GM21723 (cell line): ENCODE data around the gene NEURL1B.

Source experiments
- ATAC-seq: cut with Tn5 transposase; IDR thresholded peaks from one replicate; pipeline ENCODE4 v1.9.1; 2021; ENCODE audit warnings: mild to moderate bottlenecking, moderate library complexity; ENCODE audit not compliant: unreplicated experiment

Gene NEURL1B

DNA sequence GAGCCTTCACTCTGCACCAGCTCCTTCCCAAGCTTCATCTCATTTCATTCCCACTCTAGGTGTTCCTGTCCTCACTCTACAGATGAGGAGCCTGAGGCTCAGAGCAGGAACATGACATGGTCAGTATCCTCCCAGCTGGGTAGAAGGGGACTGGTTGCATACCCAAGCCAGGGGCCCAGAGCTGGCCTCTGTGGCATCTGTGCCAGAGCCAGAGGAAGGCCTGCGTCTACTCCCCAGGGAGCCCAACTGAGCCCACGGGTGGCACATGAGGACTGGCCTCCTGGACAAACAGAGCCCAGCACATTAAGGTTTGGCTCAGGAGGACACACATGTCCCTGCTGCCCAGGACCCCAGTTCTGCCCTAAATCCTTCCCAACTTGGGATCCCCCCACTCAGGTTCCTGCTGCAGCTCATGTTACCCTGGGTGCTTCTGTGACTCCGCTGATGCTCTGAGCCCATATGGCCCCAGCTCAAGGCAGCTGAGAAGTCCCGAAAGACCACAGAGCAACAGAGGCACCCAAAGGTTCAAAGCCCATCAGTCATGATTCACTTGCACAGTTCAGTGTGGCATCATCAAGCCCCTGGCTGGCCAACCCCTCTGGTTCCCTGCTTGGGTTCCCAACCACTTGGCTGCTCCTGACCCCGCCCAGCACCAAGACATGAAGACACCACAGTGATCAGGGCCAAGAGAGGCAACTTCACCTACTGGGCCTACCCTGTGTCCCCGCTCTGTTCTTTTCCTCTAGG is 8.5 kb upstream of the NEURL1B start:
- ATAC-seq, result no peak

GRCh38 chr5:172633403-172633970 is 7.6 kb upstream of the NEURL1B start:
- no peak for ATAC-seq

DNA sequence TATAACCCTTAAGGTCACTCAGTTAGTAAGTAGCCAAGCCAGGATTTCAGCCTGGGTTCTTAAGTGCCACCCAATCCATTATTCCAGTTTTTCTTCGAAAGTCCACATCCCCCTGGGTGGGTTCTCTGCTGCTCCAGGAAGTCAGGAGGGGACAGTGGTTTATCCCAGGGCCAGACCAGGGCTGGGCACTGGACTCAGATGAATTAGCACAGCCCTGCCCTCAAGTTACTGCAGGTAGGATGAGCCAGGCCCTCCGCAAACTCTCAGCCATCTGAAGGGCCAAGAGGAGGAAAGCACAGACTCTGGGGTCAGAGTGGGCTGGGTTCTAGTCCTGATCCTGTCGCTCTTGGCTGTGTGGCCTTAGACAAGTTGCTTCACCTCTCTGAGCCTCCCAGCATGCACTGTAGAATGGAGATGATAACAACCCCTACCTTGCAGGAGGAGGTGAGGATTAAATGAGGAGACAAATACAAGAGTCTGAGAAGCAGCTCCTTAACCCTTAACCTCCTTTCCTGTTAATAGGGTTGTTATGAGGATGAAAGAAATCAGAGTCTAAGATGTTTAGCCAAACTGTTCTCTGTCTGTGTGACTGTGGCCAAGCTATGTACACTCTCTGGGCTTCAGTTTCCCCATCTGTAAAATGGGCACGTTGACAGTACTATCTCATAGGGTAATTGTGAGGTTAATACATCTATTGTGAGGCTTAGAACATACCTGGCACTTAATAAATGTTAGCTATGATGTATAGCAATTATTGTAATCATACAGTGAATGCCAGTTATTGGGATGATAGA is 6.8 kb upstream of the NEURL1B start:
- no peak for ATAC-seq

GRCh38 chr5:172635038-172635437 is 6.0 kb upstream of the NEURL1B start:
- ATAC-seq, result no peak

GRCh38 chr5:172636279-172637050 is 4.6 kb upstream of the NEURL1B start:
- ATAC-seq, result no peak

DNA sequence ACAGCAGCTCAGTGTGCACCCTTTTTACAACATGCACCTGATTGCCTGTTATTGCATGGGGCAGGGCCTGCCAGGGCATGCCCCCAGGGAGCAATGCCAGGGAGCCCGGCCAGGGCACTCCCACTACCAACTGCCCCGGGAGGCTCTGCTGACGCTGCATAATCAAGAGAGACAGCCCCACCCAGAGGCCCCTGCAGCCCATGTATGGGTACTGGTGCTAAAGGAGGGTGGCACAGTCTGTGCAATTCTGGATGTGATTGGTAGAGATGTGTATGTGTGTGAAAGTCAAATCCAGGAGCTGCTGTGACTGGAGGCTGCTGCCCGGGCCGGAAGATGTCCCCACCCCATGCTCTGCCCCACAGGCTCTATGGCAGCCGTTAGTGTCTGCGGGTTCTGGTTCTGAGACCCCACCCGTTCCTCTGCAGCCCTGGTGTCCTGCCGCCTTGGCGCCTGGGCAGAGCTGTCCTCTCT is 3.9 kb upstream of the NEURL1B start:
- no peak for ATAC-seq

- no peak for ATAC-seq
Observed at GRCh38 chr5:172637740-172638139, 3.3 kb upstream of the NEURL1B start.

DNA sequence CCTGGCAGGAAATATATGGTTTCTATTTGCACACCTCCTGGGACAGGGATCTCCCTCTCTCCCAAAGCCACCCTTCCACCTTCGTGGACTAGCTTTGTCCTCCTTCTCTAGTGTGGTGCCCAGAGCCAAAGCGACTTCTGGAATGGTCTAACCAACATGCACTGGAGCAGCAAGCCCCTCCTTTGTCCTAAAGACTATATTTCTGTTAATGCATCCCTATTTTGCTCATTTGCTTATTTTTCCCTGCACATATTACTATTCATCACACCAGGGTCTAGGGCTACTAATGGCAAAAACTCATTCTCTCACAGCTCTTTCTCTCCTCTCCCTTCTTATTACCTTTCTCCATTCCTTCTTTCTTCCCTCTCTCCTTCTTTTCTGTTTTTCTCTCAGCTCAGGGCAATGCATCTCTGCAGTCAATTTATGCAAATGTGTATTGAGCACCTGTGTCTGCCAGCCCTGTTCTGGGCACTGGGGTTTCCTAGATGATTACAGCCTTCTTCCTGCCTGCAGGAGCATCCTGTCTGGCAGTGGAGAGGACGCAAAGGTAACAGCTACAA is 2.8 kb upstream of the NEURL1B start:
- no peak for ATAC-seq

GRCh38 chr5:172640139-172640538 is 924 bp upstream of the NEURL1B start:
- no peak for ATAC-seq

GRCh38 chr5:172641359-172642050 is 442 bp downstream of the NEURL1B start:
- ATAC-seq, result peak; percentile 27

DNA sequence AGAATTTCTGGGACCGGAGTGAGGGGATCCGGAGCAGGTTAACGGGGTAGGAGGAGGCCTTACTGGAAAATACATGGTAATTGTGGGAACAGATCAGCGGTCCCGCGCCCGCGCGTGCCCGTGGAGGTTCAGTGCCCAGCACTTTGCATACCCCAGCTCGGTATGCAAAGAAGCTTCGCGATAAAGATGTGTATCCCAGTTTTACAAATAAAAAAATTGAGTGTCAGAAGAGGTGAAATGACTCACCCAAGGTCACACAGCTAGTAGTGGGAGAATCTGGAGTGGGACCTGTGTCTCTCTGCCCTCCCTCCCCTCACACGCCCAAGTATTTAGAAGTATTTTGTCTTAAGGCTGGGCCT is 967 bp downstream of the NEURL1B start:
- ATAC-seq, result no peak

DNA sequence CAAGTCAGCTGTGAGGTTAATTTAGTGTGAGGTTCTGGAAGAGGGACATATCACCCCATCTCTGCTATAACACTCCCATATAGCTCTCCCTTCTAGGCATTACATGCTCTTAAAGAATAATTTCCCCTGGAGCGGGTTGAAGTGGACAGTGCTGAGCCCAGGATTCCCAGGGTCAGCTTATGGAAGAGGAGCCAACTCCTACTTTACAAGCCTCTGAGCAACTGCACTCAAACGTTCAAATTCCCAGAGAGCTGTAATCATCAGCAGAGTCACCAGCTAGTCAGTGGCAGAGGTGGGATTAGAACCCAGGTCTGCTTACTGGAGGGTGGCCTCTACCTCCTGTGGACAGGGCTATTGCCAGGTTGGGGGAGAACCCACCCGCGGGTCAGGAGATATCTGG is 1.4 kb downstream of the NEURL1B start:
- ATAC-seq, result no peak

GRCh38 chr5:172642926-172643871 is 2.1 kb downstream of the NEURL1B start:
- ATAC-seq, result no peak

DNA sequence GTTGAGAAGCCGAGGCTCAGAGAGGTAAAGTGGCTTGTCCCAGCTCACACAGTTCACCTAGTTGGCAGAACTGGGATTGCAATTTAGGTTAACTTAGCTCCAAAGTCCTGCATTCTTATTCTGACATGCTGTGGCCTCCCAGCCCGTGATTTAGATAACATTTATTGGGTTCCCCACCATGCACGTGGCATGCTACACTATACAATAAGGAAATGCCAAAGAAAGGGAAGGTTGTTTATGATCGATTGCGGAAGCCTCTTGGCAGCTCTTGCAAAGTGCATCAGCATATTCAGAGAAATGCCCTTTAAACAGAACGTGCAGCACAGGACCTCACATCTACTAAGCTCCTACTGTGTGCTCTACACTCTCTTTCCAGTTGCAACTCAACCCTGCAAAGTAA is 3.2 kb downstream of the NEURL1B start:
- ATAC-seq, result no peak

DNA sequence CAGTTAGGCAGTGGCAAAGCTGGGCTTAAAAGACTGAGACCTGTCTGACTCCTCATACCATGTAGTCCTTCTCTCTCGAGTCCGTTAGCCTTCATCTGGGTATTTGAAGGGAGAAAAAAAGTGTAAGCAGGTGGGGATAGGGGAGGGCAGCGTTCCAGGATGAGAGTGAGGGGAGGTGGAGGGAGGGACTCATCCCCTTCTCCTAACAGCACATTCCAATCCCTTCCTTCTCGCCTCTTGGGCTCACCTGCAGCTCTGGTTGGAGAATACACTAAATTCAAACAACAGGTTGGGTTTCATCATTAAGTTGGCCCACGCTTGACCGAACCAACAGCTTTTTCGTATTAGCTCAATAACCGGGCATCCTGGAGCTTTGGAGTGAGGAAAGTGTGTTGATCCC is 3.6 kb downstream of the NEURL1B start:
- no peak for ATAC-seq

- ATAC-seq, result no peak
Observed at GRCh38 chr5:172645271-172646055, 4.4 kb downstream of the NEURL1B start.

- ATAC-seq, result no peak
Observed at GRCh38 chr5:172646716-172647285, 5.7 kb downstream of the NEURL1B start.
